NCI-H187 (cell line): ENCODE data around the gene GPC1.
"Not testable (repeated sequence)": the region's sequence is repeated elsewhere in the genome, so short reads cannot be mapped to it uniquely, and the experiment has no call there.

Experiments
- DNase-seq, 2 experiments: peaks; one replicate each; lab custom pipeline; 2025; lab: John Stamatoyannopoulos, UW

GPC1 gene

DNA sequence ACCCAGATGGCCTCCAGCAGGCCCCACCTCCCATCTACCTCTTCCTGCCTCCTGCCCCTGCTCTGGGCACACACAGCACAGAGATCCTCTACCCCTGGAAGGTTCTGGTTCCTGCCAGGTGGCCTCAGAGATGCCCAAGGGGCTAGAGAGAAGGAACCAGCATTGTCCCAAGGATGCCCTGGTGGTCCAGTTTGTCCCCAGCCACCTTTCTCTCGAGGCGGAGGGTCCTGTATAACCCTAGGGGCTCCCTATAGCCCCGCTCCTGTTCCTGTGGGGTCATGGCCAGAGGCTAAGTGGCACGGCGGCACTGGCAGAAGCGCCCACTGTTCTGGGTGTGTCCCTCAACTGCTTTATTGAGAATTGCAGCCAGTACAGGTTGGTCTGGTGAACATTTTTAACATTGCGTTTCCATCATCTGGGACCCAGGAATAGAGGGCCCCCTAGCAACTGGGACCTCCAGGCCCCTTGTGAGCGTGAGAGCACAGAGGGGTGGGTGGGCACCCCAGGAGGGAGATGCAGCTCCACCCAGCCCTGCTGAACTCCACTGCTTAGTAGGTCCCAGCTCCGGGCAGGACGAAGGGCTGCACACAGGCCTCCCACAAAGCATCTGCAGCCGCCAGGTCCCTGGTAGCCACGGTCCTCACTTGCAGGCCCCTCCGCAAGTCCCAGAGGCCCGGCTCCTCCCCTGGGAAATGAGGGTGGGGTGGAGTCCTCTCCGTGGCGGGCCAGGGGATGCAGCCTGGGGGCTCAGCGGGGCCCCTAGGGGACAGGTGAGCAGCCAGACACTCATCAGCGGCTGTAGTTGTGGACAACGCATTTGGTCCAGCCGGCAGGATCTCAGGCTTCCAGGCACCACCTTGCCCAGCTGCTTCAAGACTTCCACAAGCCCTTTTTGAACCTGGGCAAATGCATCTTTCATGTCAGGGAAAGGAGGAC, 33.1 kb downstream of the GPC1 start:
- DNase-seq: no peak

- no peak for DNase-seq
Observed at GRCh38 chr2:240469239-240469636, 33.8 kb downstream of the GPC1 start.

DNA sequence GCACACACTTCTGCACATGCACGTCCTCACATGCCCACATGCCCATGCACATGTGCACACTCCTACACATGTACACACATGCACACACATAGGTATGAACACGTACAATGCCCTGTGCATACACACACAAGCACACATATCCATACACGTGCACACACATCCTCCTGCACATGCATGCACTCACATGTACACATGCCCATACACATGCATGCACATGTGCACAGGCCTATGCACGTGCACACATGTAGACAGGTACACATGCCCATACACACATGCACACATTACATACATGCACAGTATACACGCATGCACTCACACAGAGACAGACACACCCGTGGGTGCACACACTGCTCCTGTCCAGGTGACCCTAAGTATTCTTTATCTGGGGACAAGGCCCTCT, 34.3 kb downstream of the GPC1 start:
- no peak for DNase-seq

- no peak for DNase-seq
Observed at GRCh38 chr2:240472078-240472790, 36.8 kb downstream of the GPC1 start.

DNA sequence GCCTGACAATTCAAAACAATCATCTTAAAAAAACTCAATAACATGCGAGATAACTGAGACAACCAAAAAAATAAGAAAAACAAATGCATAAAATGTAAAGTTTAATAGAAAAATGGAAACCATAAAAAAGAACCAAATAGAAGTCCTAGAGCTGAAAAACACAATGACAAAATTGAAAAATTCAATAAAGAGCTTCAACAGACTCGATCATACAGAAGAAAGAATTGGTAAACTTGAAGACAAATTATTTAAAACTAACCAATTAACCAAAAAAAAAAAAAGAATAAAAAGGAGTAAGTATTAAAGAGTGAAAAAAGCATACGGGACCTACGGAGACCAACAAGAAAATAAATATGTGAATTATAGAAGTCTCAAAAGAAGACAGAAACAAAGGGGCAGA, 37.7 kb downstream of the GPC1 start:
- DNase-seq: no peak

- DNase-seq: no peak
Observed at GRCh38 chr2:240477916-240478315, 42.5 kb downstream of the GPC1 start.

DNA sequence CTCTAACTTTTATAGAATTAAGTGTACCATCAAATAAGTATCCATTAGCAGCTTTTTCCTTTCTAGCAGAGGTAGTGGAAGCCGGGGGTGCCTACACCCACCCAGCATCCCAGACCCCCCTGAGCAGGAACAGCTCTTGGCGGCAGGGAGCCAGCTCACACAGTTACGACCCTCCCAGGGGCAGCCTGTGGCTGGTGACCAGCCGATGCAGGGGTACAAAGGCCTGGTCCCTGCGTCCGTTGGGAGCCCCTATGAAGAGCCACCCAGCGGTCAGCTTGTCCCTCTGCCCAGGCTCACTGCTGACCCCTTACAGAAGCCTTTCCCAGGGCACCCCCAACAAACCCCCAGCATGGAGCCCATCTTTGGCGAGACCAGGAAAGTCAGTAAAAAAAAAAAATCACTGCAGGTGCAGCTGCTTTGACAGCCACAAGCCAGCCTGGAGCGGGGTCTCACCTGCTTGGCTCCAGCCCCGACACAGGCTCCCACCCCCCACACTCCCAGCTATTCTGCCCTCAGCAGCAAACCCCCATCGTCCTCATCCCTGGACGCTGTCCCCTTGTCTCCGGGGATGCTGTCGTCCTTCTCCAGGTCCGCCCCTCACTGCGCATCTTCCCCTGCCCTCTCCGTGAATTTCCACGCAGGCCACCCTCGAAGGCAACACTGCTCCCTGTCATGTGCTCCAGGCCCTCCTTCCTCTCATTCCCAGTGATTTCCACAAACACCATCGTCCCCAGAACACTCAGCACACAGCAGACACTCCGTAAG, 43.1 kb downstream of the GPC1 start:
- DNase-seq: no peak

DNA sequence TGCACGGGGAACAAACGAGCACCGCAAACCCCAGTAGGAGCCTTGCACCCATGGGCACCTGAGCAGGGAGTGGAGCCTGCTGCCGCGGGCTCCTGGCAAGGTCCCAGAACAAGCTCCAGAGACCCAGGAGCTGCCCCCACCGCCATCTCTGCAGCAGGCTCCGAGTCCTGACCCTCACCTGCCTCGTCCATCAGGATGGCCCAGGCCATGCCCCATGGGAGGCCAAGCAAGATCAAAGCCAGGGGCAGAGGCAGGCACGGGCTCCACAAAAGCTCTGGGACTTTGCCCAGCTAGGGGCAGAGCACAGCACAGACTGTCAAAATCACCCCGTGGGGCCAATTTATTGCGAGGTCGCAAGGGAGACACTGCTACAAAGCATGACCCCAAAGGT, 43.6 kb downstream of the GPC1 start:
- DNase-seq: no peak

DNA sequence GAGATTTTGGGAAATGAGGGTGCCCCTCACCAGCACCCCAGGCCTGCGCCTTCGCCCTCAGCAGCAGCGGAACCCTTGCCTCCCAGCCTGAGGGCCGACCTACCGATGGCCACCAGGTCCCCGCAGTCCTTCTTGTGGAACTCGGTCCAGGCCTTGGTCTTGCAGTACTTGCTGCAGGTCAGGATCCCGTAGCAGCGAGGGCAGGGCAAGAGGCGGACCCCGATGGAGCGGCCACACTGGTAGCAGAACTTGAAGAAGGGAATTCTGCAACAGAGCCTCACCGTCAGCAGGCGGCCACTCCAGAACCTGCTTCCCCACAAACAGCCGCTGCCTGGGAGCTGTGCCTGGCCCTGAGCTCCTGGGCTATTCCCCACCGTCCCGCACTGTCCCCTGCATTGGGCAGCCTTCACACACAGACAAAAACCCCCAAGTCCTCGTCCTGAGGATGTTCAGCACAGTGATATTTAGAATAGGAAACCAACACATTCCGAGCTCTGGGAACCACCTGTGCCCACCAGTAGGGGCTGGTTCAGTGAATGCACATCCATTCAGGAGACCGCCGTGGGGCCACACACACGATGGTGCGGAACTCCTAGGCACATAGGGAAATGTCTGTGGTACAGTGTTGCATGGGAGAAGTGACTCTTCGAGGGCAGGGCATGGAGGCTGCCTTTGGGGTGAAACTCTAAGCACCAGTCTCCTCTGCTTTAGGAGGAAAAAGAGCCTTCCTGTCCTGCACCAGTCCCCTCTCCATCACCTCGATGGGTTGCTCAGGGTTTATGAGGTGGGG, 45.6 kb downstream of the GPC1 start:
- no peak for DNase-seq

GRCh38 chr2:240481720-240482119, 46.3 kb downstream of the GPC1 start:
- DNase-seq: no peak

- DNase-seq: no peak
Observed at GRCh38 chr2:240482141-240482540, 46.7 kb downstream of the GPC1 start.

DNA sequence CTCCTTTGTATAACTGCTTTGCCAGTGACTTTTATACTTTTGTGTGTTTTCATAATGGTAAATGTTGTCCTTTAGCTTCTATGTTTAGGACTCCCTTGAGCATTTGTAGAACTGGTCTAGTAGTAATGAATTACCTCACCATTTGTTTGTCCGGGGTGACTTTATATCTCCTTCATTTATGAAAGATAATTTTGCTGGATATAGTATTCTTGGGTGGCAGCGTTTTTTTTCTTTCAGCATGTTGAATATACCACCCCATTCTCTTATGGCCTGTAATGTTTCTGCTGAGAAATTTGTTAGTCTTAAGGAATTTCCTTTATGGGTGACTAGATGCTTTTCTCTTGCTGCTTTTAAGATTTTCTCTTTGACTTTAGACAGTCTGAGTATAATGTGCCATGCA, 56.0 kb downstream of the GPC1 start:
- DNase-seq: no peak

- DNase-seq: no peak
Observed at GRCh38 chr2:240494194-240494793, 58.8 kb downstream of the GPC1 start.

DNA sequence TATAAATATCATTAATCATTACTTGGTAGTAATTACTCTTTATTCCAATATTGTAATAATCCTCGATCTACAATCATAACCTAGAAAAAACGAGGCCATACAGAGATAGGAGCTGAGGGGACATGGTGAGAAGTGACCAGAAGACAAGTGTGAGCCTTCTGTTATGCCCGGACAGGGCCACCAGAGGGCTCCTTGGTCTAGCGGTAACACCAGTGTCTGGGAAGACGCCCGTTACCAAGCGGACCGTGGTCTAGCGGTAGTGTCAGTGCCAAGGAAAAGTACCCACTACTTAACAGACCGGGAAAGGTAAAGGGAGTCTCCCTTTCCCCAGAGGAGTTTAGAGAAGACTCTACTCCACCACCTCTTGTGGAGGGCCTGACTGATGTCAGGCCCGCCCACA, 59.5 kb downstream of the GPC1 start:
- not testable (repeated sequence) for DNase-seq

GRCh38 chr2:240497082-240497481, 61.6 kb downstream of the GPC1 start:
- not testable (repeated sequence) for DNase-seq

DNA sequence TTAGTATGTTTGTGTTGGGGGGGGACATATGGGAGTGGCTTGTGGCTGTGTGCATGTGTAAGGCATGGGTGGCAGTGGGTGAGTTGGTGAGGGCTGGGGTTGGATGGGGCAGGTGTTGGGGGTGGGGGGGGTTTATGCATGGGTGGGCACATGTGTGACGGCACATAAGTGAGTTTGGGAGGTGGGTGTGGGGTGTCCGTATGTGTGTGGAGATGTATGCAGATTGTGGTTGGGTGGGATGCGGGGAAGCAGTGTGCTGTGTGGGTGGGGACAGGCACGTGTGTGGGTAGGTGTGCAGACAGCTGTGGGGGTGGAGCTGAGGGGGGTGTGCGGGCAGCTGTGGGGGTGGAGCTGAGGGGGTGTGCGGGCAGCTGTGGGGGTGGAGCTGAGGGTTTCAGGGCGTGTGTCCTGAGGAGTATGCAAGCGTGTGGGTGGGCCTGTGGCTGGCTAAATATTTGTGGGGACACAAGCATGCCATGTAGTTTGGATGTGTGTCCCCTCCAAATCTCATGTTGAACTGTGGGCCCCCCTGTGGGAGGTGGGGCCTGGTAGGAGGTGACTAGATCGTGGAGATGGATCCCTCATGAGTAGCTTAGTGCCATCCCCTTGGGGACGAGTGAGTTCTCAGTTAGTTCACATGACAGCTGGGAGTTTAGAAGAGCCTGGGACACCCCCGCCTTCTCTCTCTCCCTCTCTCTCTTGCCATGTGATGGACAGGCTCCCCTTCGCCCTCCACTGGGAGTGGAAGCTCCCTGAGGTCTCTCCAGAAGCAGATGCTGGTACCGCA, 62.9 kb downstream of the GPC1 start:
- no peak for DNase-seq

- DNase-seq: no peak
Observed at GRCh38 chr2:240498958-240499260, 63.4 kb downstream of the GPC1 start.

GRCh38 chr2:240499309-240500301, 64.1 kb downstream of the GPC1 start:
- DNase-seq: no peak
